D721Med (cell line): ENCODE measurements around the gene SIGLEC5.

Experiments used
- DNase-seq: peaks from one replicate; pipeline ENCODE4 v3.0.0; 2011; ENCODE audit warnings: low spot score; ENCODE audit not compliant: insufficient read length
- FAIRE-seq: peaks from 2 replicates; lab custom pipeline; 2011; peaks lifted over from hg19 to GRCh38; lab: Jason Lieb, UNC
- TF ChIP-seq, protein P1 (sequence below): IDR thresholded peaks from 2 replicates; pipeline ENCODE4 v1.5.1; 2012; ENCODE audit warnings: mild to moderate bottlenecking, control low read depth; ENCODE audit not compliant: insufficient read depth; ENCODE audit errors: missing control alignments

SIGLEC5 gene

DNA sequence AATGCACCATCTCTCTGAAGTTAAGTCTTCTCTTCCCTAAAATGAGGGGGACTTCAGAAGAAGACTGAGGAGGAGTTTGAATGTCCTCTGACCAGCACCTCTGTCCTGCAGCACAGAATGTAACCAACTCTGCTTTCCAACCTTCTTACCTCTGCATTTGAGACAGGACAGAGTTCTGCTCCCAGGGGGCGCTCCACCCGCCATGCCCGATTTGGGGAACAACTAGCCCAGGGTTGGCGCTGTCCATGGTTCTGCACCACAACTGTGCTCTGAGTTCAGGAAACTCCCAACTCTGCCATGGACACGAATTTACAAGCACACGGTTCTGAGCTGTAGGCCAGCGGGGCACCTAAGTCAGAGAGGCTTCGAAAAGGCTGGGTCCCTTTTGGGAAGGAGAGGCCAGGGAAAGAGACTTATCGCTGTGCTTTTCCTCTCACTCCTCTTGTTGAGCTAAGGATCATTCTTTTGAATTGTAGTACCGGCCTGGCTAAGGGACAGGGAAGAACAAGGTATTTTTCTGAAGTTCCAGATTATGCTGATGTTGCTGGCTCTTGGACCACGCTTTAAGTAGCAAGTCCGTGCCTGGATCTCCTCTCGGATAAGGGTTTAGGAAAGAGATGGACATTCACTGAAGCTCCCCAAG lies 22.2 kb downstream of the SIGLEC5 start:
- TF ChIP-seq, protein P1, sequence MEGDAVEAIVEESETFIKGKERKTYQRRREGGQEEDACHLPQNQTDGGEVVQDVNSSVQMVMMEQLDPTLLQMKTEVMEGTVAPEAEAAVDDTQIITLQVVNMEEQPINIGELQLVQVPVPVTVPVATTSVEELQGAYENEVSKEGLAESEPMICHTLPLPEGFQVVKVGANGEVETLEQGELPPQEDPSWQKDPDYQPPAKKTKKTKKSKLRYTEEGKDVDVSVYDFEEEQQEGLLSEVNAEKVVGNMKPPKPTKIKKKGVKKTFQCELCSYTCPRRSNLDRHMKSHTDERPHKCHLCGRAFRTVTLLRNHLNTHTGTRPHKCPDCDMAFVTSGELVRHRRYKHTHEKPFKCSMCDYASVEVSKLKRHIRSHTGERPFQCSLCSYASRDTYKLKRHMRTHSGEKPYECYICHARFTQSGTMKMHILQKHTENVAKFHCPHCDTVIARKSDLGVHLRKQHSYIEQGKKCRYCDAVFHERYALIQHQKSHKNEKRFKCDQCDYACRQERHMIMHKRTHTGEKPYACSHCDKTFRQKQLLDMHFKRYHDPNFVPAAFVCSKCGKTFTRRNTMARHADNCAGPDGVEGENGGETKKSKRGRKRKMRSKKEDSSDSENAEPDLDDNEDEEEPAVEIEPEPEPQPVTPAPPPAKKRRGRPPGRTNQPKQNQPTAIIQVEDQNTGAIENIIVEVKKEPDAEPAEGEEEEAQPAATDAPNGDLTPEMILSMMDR = peak; percentile 52
- FAIRE-seq (no peak), DNase-seq (no peak)

DNA sequence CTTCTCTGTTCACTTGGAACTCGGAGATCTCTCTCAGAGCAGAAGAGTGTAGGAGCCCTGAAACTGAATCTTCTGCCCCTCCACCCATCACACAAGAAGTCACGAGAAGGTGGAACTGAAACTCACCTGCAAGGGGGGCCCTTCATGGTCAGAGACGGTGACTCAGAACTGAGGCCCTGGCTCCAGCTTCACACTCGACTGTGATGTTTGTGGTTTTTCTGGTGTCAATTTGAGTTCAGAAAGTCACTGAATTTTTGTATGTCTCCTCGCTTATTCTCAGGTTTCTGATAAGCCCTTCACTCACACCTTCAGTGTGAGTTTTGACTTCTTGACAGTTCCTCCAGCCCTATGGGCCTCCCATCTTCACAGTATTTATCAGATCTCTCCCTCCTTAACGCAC lies 23.1 kb downstream of the SIGLEC5 start:
- TF ChIP-seq, protein P1 = no peak
- FAIRE-seq (no peak), DNase-seq (no peak)

DNA sequence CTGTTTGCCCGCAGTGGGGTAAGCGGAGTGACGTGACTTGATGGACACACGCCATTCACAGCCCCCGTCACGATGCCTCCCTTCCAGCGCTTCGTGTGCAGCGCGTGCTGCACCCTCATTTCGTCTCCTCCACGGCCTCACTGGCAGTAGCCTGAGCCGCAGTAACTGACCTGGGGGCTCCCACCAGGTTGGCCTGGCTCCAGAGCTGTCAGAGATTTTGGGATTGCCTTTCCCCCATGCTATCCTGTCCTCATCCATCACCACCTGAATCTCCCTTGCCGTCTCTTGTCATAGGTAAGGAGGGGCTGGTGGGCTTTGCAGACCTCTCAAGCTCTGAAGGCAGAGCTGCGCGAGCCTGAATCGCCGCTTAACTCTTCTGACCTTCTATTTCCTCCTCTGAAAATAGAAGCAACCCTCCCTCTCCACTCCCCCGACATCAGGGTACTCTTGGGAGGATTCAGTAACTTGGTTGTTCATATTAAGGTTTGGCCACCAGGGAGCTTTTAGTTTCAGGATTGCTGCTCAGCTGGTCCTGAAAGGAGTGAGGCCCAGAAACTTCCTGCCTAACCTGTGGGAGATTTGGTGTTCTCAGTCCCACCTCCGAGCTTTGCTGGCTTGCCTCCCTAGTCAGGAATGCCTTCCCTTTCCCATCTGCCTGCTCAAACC lies 27.9 kb downstream of the SIGLEC5 start:
- no peak for FAIRE-seq
- DNase-seq = no peak
- TF ChIP-seq, protein P1 = no peak

DNA sequence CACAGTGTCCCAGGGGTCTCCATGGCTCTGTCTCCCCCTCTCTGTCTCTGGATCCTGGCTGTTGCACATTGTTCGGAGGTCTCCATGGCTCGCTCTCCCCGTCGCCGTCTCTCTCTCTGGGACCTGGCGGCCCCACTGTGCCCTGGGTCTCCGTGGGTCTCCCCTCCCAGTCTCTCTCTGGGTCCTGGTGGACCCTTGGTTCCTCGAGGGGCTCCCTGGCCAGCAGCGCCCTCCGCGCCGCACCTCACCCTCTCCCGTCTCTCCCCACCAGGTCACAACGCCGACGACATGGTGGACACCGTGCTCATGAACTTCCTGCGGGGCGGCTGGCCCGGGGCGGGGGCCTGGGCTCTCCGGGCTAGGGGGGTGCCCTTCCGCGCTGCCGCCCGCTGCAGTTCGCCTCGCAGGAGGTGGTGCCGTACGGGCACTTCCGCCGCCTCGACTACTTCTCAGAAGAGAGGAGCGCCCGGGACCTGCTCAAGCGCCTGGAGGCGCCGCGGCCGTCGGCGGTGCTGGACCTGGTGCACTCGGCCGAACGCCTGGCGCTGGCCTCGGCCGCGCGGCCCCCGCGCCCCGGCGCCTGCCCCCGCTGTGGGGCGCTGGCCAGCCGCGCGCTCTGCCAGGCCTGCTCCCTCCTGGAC lies 29.1 kb downstream of the SIGLEC5 start:
- TF ChIP-seq, protein P1 = no peak
- no peak for FAIRE-seq
- no peak for DNase-seq

DNA sequence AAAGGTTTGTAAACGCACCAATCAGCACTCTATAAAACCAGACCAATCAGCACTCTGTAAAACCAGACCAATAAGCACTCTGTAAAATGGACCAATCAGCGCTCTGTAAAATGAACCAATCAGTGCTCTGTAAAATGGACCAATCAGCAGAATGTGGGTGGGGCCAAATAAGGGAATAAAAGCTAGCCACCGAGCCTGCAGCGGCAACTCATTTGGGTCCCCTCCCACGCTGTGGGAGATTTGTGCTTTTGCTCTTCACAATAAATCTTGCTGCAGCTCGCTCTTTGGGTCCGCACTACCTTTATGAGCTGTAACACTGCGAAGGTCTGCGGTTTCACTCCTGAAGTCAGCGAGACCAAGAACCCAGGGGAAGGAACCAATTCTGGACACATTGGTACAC lies 31.1 kb downstream of the SIGLEC5 start:
- TF ChIP-seq, protein P1 = no peak
- no peak for FAIRE-seq

DNA sequence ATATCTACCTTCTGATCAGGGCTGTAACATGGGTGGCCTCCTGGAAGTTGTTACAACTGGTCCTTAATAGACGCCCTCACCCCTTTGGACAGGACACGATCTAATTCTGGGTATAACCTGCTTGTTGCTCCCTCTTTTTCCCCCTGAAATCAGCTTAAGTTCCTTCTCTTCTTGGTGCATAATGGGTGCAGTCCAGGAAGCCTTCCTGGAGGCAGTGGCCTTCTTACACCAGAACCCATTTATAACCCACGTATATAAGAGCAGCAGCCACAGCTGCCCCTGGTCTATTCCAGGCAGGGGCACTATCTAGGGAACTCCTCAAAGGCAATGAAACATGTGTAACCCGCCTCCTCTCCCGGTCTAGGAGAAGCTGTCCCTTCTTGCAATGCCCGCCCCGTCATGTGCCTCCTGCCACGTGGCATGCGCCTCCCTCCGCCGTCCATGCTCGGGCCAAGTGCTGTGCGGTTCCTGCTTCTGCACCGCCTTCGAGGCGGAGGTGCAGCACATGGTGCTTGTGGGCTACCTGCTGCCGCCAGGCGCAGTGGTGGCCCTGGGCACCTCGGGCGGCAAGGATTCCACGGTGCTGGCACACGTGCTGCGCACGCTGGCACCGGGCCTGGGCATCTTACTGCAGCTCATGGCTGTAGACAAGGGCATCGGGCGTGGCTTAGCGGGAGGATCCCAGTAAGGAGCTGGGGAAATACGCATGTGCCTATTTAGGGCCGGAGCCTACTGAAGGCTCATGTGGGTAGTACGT lies 31.9 kb downstream of the SIGLEC5 start:
- FAIRE-seq = no peak
- TF ChIP-seq, protein P1 = no peak
- DNase-seq = no peak

More for the DNA sequence above, 31.1 kb downstream of the SIGLEC5 start:
- no peak for DNase-seq
